GM12875 (cell line): ENCODE results near the gene CEP164.

Experiments used
- H3K4me3 ChIP-seq: one replicate; pipeline ENCODE4 v1.5.1; 2011; ENCODE audit warnings: low read depth, low read length, control low read depth
- TF ChIP-seq, protein P1 (sequence below): IDR thresholded peaks from 2 replicates; pipeline ENCODE4 v1.5.1; 2011; ENCODE audit warnings: low read depth, mild to moderate bottlenecking, control low read depth, inconsistent platforms, low read length, moderate library complexity, borderline replicate concordance; ENCODE audit not compliant: insufficient read depth

The CEP164 gene

GRCh38 chr11:117385906-117386305 lies 58.3 kb downstream of the CEP164 start:
- TF ChIP-seq, protein P1, sequence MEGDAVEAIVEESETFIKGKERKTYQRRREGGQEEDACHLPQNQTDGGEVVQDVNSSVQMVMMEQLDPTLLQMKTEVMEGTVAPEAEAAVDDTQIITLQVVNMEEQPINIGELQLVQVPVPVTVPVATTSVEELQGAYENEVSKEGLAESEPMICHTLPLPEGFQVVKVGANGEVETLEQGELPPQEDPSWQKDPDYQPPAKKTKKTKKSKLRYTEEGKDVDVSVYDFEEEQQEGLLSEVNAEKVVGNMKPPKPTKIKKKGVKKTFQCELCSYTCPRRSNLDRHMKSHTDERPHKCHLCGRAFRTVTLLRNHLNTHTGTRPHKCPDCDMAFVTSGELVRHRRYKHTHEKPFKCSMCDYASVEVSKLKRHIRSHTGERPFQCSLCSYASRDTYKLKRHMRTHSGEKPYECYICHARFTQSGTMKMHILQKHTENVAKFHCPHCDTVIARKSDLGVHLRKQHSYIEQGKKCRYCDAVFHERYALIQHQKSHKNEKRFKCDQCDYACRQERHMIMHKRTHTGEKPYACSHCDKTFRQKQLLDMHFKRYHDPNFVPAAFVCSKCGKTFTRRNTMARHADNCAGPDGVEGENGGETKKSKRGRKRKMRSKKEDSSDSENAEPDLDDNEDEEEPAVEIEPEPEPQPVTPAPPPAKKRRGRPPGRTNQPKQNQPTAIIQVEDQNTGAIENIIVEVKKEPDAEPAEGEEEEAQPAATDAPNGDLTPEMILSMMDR, result no peak
- H3K4me3 ChIP-seq, result no peak overlapping the region

GRCh38 chr11:117387992-117388755 lies 60.5 kb downstream of the CEP164 start:
- TF ChIP-seq, protein P1, result no peak
- no peak overlapping the region for H3K4me3 ChIP-seq

DNA sequence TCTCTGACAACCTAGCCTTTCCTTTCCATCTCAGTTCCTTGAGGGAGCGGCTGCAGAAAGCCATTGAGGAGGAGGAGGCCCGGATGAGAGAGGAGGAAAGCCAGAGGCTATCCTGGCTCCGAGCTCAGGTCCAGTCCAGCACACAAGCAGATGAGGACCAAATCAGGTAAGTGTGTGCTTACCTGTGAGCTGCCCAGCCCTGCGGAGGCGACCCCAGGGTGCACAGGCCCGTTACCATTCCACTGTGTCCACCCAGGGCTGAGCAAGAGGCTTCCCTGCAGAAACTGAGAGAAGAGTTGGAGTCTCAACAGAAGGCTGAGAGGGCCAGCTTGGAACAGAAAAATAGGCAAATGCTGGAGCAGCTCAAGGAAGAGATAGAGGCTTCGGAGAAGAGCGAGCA lies 63.1 kb downstream of the CEP164 start:
- TF ChIP-seq, protein P1, result no peak
- H3K4me3 ChIP-seq, result no peak overlapping the region

DNA sequence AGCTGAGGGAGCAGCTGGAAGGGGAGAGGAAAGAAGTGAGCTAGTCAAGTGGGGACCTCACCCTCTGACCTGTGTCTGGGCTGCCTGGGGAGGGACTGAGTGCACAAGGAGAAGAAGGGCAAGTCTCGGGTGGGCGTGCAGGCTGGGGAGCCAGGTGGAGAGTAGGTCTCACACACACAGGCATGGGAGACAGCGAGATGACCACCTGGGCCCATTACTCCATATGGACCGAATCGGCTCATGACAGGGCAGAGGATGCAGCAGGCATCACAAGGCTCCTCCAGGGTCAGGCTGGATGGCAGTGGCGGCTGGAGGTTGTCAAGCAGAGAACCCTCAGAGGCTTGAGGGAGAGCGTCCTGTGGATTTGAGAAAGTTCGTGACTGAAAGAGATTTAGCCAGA lies 63.5 kb downstream of the CEP164 start:
- TF ChIP-seq, protein P1, result no peak
- H3K4me3 ChIP-seq, result no peak overlapping the region

GRCh38 chr11:117392001-117392690 lies 64.5 kb downstream of the CEP164 start:
- TF ChIP-seq, protein P1, result no peak
- H3K4me3 ChIP-seq, result no peak overlapping the region

GRCh38 chr11:117392979-117393378 lies 65.3 kb downstream of the CEP164 start:
- no peak overlapping the region for H3K4me3 ChIP-seq
- TF ChIP-seq, protein P1, result no peak

DNA sequence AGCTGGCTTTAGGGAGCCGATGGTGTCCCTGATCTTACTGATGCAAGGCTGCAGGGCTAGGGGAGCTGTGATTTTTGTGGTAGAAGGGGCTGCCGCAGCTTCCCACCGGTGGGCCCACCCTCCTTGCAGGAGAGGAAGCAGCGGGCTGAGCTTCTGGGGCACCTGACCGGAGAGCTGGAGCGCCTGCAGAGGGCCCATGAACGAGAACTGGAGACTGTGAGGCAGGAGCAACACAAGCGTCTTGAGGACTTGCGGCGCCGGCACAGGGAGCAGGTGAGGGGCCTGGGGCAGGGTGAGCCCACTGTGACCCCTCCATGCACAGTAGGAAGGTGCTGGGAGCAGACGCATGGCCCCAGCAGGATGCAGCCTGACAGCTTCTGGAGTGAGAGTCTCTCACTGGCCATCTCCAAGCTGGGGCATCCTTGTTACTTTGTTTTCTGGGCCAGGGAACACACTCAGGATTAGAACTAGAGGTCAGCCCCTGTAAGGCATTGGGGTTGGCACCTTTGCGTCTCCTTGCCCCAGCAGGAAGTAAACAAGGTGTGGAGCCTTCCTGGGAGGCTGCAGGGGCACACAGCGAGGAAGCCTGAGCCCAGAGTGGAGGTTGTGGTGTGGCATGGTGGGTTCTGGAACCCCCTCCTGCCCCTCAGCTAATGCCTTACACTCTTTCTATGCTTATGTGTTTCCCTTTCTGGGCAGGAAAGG lies 66.7 kb downstream of the CEP164 start:
- no peak overlapping the region for H3K4me3 ChIP-seq
- TF ChIP-seq, protein P1, result no peak
